ENCODE data around the gene STAT1.
A peak's percentile ranks its signal among the peaks of the same experiment; 100 is the strongest.

STAT1 gene

GRCh38 chr2:191041418-191042161 is 27.6 kb upstream of the STAT1 start:
- Mint-ChIP-seq H3K27me3 (peaks cover 7 to 9% of the 10 kb centered on the region in 2 donors), H3K36me3 (peaks cover 24 to 31% of the 10 kb centered on the region in 2 donors), H3K27ac (no peak overlapping the region), H3K9me3 (peaks cover 0 to 5% of the 10 kb centered on the region in 2 donors), H3K4me3 (no peak overlapping the region), H3K4me1 (peaks cover 0 to 1% of the 10 kb centered on the region in 2 donors)
- ATAC-seq (replicated peaks) (no peak), DNase-seq (no peak)

DNA sequence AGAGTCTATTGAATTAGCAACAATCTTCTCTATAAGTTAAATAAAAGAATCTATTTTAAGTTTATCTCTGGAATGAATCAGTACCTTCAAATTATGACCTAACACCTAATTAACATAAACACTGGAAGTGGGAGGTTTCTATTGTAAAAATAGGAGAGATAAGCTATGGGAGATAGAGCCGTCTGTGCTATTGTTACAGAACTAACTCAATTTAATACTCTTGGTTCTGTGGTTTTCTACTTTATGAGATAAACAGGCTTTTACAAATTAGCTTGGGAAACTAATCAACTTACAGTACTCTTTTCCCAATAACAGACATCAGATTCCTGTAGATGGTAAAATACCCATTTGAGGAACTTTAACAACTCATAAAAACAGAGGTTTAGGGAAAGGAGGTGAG is 25.6 kb upstream of the STAT1 start:
- ATAC-seq (replicated peaks) = no peak

DNA sequence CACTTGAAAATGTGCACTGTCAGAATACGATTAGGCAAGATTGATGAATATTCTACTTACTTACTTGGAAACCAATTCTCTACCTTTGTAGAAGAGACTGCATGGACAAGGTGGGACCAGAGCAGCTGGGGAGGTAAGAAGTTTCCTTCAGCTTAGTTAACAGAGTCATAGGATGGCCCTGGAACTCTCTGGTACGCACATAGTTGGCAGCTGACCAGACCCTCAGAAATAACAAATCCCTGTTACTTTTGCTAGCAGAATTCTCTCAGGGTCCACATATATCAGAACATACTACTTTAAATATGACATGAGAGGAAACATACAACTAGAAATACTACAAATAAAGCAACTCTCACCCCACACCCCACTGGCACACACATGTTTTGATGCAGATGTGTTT is 24.8 kb upstream of the STAT1 start:
- no peaks in the 10 kb centered on the region for H3K9me3 Mint-ChIP-seq
- H3K27ac Mint-ChIP-seq = no peak overlapping the region
- ATAC-seq (replicated peaks) = no peak
- H3K27me3 Mint-ChIP-seq = peaks cover 0 to 9% of the 10 kb centered on the region in 2 donors
- H3K4me3 Mint-ChIP-seq = no peak overlapping the region
- H3K36me3 Mint-ChIP-seq = peaks cover 24 to 32% of the 10 kb centered on the region in 2 donors
- DNase-seq = no peak
- H3K4me1 Mint-ChIP-seq = peaks cover 0 to 1% of the 10 kb centered on the region in 2 donors

More for the DNA sequence above, 25.6 kb upstream of the STAT1 start:
- Mint-ChIP-seq H3K4me3 (no peak overlapping the region), H3K27ac (no peak overlapping the region), H3K36me3 (peaks cover 27 to 34% of the 10 kb centered on the region in 2 donors), H3K27me3 (peaks cover 6 to 9% of the 10 kb centered on the region in 2 donors), H3K4me1 (peaks cover 0 to 1% of the 10 kb centered on the region in 2 donors), H3K9me3 (peaks cover 0 to 5% of the 10 kb centered on the region in 2 donors)
- no peak for DNase-seq

DNA sequence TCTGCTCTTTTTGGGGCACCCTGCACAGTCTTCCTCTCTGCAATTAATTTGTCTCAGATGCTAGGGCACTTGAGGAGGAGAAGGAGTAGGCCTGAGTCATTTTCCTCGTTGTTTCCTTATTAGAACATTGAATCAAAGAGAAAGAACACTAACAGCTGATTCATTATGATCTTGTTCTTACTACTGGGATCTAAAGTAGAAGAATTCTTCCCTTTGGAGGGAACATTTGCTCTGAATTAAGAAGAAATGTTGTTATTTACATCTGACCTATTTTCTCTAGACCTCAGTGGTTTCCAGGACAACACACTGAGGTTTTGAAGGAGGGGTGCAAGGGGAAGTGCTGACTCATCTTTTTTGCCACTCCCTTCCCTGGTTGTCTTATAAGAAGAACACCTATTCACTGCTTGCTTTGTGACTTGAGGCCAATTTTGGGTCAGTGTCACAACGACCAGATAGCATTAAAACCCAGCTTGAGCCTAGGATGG is 24.3 kb upstream of the STAT1 start:
- Mint-ChIP-seq H3K27ac (no peak overlapping the region), H3K4me3 (no peak overlapping the region), H3K27me3 (peaks cover 0 to 9% of the 10 kb centered on the region in 2 donors), H3K9me3 (no peaks in the 10 kb centered on the region), H3K4me1 (peaks cover 0 to 1% of the 10 kb centered on the region in 2 donors), H3K36me3 (peaks cover 26 to 32% of the 10 kb centered on the region in 2 donors)
- ATAC-seq (replicated peaks) = no peak
- DNase-seq = no peak

DNA sequence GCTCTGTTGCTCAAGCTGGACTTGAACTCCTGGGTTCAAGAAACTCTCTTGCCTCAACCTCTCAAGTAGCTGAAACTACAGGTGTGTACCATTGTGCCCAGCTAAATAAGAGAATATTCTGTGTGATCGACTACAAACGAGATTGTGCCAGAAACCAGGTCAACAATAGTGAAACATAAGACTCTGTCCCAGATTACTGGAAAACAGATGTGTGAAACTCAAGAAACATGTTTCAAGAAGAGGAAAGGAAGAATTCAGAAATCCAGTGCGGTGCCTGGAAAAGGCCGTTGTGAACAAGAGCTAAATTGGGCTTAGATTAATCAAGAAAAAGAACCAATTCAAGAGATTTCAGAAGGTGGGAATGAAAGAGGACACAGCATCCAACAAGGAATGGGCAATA is 23.4 kb upstream of the STAT1 start:
- Mint-ChIP-seq H3K4me3 (no peak overlapping the region), H3K27ac (no peak overlapping the region), H3K27me3 (peaks cover 0 to 9% of the 10 kb centered on the region in 2 donors), H3K36me3 (peaks cover 32 to 41% of the 10 kb centered on the region in 2 donors), H3K4me1 (peaks cover 0 to 1% of the 10 kb centered on the region in 2 donors), H3K9me3 (no peaks in the 10 kb centered on the region)
- DNase-seq = no peak
- ATAC-seq (replicated peaks) = no peak

DNA sequence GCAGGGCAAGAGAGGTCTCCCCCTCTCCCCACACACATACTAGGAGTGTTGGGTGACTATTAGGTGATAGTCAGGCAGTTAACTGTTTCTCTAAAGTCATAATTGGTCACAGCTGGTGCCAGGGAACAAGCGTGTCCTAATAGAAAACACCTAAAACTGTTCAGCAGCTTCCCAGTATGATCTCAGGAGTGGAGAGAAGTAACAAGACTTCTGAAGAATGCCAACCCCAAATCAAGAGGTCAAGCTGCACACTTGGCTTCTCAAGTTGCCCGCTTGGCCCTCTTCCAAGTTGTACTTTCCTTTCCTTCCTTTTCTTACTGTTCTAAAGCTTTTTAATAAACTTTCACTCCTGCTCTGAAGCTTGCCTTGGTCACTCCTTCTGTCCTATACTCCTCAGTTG is 22.4 kb upstream of the STAT1 start:
- Mint-ChIP-seq H3K9me3 (no peaks in the 10 kb centered on the region), H3K36me3 (peaks cover 33 to 36% of the 10 kb centered on the region in 2 donors), H3K4me3 (no peak overlapping the region), H3K27ac (no peak overlapping the region), H3K27me3 (no peaks in the 10 kb centered on the region), H3K4me1 (peaks cover 0 to 1% of the 10 kb centered on the region in 2 donors)
- DNase-seq (no peak), ATAC-seq (replicated peaks) (no peak)

DNA sequence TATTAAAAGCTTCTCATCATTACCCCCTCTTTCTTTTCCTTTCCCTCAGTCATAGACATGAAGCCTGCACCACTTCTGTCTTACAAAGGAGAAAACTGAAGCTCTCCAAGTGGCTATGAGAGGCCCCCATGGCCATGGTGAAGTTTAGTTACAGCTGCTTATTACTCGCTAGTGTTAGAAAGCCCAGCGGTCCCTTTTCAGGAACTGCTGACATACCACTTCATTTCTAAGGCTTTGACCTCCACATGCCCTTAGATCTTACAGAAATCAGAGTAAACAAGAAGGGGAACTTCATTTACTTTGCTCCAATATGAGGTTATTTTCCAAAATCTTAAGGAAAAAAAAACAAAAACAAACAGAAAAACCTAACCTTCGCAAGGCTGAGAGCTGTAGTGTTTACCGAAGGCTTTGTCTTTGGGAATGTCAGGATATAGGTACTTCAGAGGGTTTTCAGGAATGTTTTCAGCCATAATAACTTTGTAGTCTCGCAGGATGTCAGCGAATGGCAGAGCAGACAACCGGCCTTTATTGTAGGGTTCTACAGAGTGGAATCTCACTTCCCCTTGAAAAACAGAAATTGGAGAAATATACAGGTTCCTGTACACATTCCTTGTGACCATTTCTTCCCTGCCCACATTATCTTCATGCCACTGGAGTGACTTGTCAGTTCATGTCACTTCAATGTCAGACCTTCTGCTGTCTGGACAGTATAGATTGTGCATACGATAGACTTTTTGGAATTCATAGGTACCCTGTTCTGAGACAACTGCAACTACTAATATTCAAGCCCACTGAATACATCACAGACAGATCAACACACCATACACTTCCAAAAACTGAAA is 18.8 kb upstream of the STAT1 start:
- ATAC-seq (replicated peaks) (no peak), DNase-seq (no peak)
- Mint-ChIP-seq H3K4me1 (peaks cover 4 to 6% of the 10 kb centered on the region in 2 donors), H3K9me3 (no peaks in the 10 kb centered on the region), H3K27me3 (peaks cover 0 to 5% of the 10 kb centered on the region in 2 donors), H3K36me3 (peaks cover 32 to 38% of the 10 kb centered on the region in 2 donors), H3K27ac (no peak overlapping the region), H3K4me3 (no peak overlapping the region)

- no peak for DNase-seq
Measured at GRCh38 chr2:191031256-191031655, 17.3 kb upstream of the STAT1 start.

DNA sequence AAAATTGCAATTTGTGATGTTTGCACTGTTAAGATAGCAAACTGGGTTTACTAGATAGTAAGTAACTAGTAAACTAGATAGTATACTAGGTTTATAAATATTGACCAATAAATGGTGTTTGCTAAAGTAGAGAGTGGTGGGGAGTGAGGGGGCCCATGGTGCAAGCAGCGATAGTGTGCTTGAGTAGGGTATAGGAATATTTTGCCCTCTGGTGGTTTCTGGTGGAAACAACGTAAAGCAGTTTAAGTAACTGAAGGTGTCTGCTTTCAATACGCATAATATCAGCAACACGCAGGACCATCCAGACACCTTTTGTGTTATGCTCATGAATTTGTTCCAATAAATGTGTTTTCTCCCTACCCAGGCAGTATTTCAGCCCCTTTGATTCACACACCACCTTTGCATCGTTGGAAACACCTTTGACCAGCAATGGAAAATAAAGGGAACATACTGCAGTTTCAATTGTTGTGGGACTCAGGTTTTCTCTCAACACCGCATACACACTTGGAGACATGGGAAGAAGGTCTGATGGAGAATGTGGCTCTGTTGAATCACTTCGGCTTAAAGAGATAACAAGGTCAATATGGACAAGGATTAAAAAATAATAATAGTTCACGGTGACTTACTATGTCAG is 16.7 kb upstream of the STAT1 start:
- Mint-ChIP-seq H3K9me3 (no peaks in the 10 kb centered on the region), H3K27me3 (peaks cover 0 to 5% of the 10 kb centered on the region in 2 donors), H3K27ac (no peak overlapping the region), H3K4me1 (peaks cover 7 to 13% of the 10 kb centered on the region in 2 donors), H3K4me3 (no peak overlapping the region), H3K36me3 (peaks cover 33 to 37% of the 10 kb centered on the region in 2 donors)
- ATAC-seq (replicated peaks) (peak; percentile 73 to 76), DNase-seq (no peak)

More at GRCh38 chr2:191031256-191031655, 17.3 kb upstream of the STAT1 start:
- Mint-ChIP-seq H3K27ac (no peak overlapping the region), H3K4me3 (no peak overlapping the region), H3K27me3 (peaks cover 0 to 5% of the 10 kb centered on the region in 2 donors), H3K9me3 (no peaks in the 10 kb centered on the region), H3K4me1 (peaks cover 4 to 6% of the 10 kb centered on the region in 2 donors), H3K36me3 (peaks cover 33 to 37% of the 10 kb centered on the region in 2 donors)
- ATAC-seq (replicated peaks) = no peak

GRCh38 chr2:191029280-191029950 is 15.4 kb upstream of the STAT1 start:
- Mint-ChIP-seq H3K4me1 (peaks cover 7 to 19% of the 10 kb centered on the region in 2 donors), H3K36me3 (peaks cover 28 to 33% of the 10 kb centered on the region in 2 donors), H3K4me3 (no peak overlapping the region), H3K9me3 (no peaks in the 10 kb centered on the region), H3K27me3 (peaks cover 0 to 5% of the 10 kb centered on the region in 2 donors), H3K27ac (no peak overlapping the region)
- DNase-seq = no peak
- no peak for ATAC-seq (replicated peaks)

- Mint-ChIP-seq H3K27ac (no peak overlapping the region), H3K4me1 (peaks cover 7 to 19% of the 10 kb centered on the region in 2 donors), H3K9me3 (no peaks in the 10 kb centered on the region), H3K27me3 (peaks cover 0 to 5% of the 10 kb centered on the region in 2 donors), H3K36me3 (peaks cover 18 to 23% of the 10 kb centered on the region in 2 donors), H3K4me3 (no peak overlapping the region)
- DNase-seq = no peak
- no peak for ATAC-seq (replicated peaks)
Measured at GRCh38 chr2:191026377-191026776, 12.4 kb upstream of the STAT1 start.

DNA sequence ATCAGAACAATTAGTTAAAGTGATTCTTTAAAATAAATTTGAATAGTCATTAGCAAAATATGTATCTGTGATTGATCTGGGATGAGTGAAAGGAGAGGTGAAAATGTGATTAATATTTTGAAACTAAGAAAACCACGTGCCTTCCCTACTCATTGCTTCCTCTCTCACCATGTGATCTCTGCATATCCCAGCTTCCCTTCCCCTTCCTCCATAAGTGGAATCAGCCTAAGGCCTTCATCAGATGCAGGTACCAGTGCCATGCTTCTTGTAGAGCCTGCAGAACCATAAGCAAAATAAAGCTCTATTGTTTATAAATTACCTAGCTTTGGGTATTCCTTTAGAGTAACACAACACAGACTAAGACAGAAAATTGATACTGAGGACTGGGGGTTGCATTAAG is 11.2 kb upstream of the STAT1 start:
- DNase-seq (no peak), ATAC-seq (replicated peaks) (no peak)
- Mint-ChIP-seq H3K36me3 (peaks cover 13 to 16% of the 10 kb centered on the region in 2 donors), H3K27me3 (peaks cover 0 to 5% of the 10 kb centered on the region in 2 donors), H3K9me3 (no peaks in the 10 kb centered on the region), H3K27ac (no peak overlapping the region), H3K4me1 (peaks cover 3 to 13% of the 10 kb centered on the region in 2 donors), H3K4me3 (no peak overlapping the region)

GRCh38 chr2:191023235-191023679 is 9.3 kb upstream of the STAT1 start:
- Mint-ChIP-seq H3K27me3 (no peaks in the 10 kb centered on the region), H3K9me3 (no peaks in the 10 kb centered on the region), H3K27ac (no peak overlapping the region), H3K4me3 (no peak overlapping the region), H3K36me3 (peaks cover 6 to 7% of the 10 kb centered on the region in 2 donors), H3K4me1 (peaks cover 5 to 13% of the 10 kb centered on the region in 2 donors)
- no peak for DNase-seq
- ATAC-seq (replicated peaks) = no peak

Measured in stimulated activated naive B cell treated with anti-CD40 and anti-IgM and Interleukin-4, amounts not matched to agents 10 μg/mL and 1 μg/mL and 100 μg/mL, for 72 hours (primary cell).